ENCODE data around the gene PEX14.
"Not testable (repeated sequence)": the region's sequence is repeated elsewhere in the genome, so short reads cannot be mapped to it uniquely, and the experiment has no call there.

The PEX14 gene

GRCh38 chr1:10450156-10450814 is 24.5 kb upstream of the PEX14 start:
- DNase-seq (ENCODE audit: low read depth in 2 of 2) = no peak

GRCh38 chr1:10450836-10451235 is 23.9 kb upstream of the PEX14 start:
- DNase-seq (ENCODE audit: low read depth in 2 of 2) = no peak

GRCh38 chr1:10451287-10451686 is 23.5 kb upstream of the PEX14 start:
- no peak for DNase-seq (ENCODE audit: low read depth in 2 of 2)

GRCh38 chr1:10456048-10456447 is 18.7 kb upstream of the PEX14 start:
- no peak for DNase-seq (ENCODE audit: low read depth in 2 of 2)

- no peak for DNase-seq (ENCODE audit: low read depth in 2 of 2)
Observed at GRCh38 chr1:10456661-10457060, 18.1 kb upstream of the PEX14 start.

GRCh38 chr1:10457462-10457861 is 17.3 kb upstream of the PEX14 start:
- not testable (repeated sequence) for DNase-seq (ENCODE audit: low read depth in 2 of 2)

- DNase-seq (ENCODE audit: low read depth in 2 of 2) = no peak
Observed at GRCh38 chr1:10457875-10458274, 16.9 kb upstream of the PEX14 start.

GRCh38 chr1:10459184-10459583 is 15.6 kb upstream of the PEX14 start:
- DNase-seq (ENCODE audit: low read depth in 2 of 2) = no peak

- no peak for DNase-seq (ENCODE audit: low read depth in 2 of 2)
Observed at GRCh38 chr1:10467078-10467477, 7.7 kb upstream of the PEX14 start.

- no peak for DNase-seq (ENCODE audit: low read depth in 2 of 2)
Observed at GRCh38 chr1:10470043-10470442, 4.7 kb upstream of the PEX14 start.

- DNase-seq (ENCODE audit: low read depth in 2 of 2) = no peak
Observed at GRCh38 chr1:10471411-10472219, 3.1 kb upstream of the PEX14 start.

- DNase-seq (ENCODE audit: low read depth in 2 of 2) = peak; percentile 78 to 86
Observed at GRCh38 chr1:10472220-10473144, 2.3 kb upstream of the PEX14 start, which contains the start of gene DFFA. Gene DFFA (minus strand): TSS chr1:10472529. CDS start chr1:10472458, 71 bp downstream.

GRCh38 chr1:10473145-10473765 is 1.5 kb upstream of the PEX14 start:
- DNase-seq (ENCODE audit: low read depth in 2 of 2) = no peak

GRCh38 chr1:10474309-10474612 is 489 bp upstream of the PEX14 start:
- not testable (repeated sequence) for DNase-seq (ENCODE audit: low read depth in 2 of 2)

GRCh38 chr1:10475510-10475909 is 760 bp downstream of the PEX14 start:
- DNase-seq (ENCODE audit: low read depth in 2 of 2) = no peak

- no peak for DNase-seq (ENCODE audit: low read depth in 2 of 2)
Observed at GRCh38 chr1:10479296-10479695, 4.5 kb downstream of the PEX14 start.

- DNase-seq (ENCODE audit: low read depth in 2 of 2) = no peak
Observed at GRCh38 chr1:10480614-10481013, 5.9 kb downstream of the PEX14 start.

GRCh38 chr1:10484521-10484920 is 9.8 kb downstream of the PEX14 start:
- DNase-seq (ENCODE audit: low read depth in 2 of 2) = no peak

GRCh38 chr1:10489291-10490055 is 14.7 kb downstream of the PEX14 start:
- no peak for DNase-seq (ENCODE audit: low read depth in 2 of 2)

- no peak for DNase-seq (ENCODE audit: low read depth in 2 of 2)
Observed at GRCh38 chr1:10490286-10490970, 15.7 kb downstream of the PEX14 start.

GRCh38 chr1:10494418-10494753 is 19.6 kb downstream of the PEX14 start:
- no peak for DNase-seq (ENCODE audit: low read depth in 2 of 2)

All from activated CD8-positive, alpha-beta memory T cell treated with anti-CD3 and anti-CD28 coated beads for 4 hours (primary cell).